ENCODE results near the gene RGPD3.
"Not testable (repeated sequence)": the region's sequence is repeated elsewhere in the genome, so short reads cannot be mapped to it uniquely, and the experiment has no call there.

The RGPD3 gene

GRCh38 chr2:106479563-106479962 is 11.3 kb upstream of the RGPD3 start:
- DNase-seq (ENCODE audit: low spot score) = not testable (repeated sequence)

- DNase-seq (ENCODE audit: low spot score) = not testable (repeated sequence)
These were observed 9.4 kb upstream of the RGPD3 start for GRCh38 chr2:106477647-106478046.

- DNase-seq (ENCODE audit: low spot score) = not testable (repeated sequence)
These were observed 2.4 kb upstream of the RGPD3 start for GRCh38 chr2:106470658-106471057.

GRCh38 chr2:106467516-106467915 is 697 bp downstream of the RGPD3 start:
- DNase-seq (ENCODE audit: low spot score) = not testable (repeated sequence)

GRCh38 chr2:106461882-106462281 is 6.3 kb downstream of the RGPD3 start:
- not testable (repeated sequence) for DNase-seq (ENCODE audit: low spot score)

GRCh38 chr2:106390680-106391079 is 77.5 kb downstream of the RGPD3 start:
- not testable (repeated sequence) for DNase-seq (ENCODE audit: low spot score)

GRCh38 chr2:106388814-106389410 is 79.3 kb downstream of the RGPD3 start:
- DNase-seq (ENCODE audit: low spot score) = not testable (repeated sequence)

GRCh38 chr2:106384548-106384947 is 83.7 kb downstream of the RGPD3 start:
- not testable (repeated sequence) for DNase-seq (ENCODE audit: low spot score)

- not testable (repeated sequence) for DNase-seq (ENCODE audit: low spot score)
These were observed 86.3 kb downstream of the RGPD3 start for GRCh38 chr2:106381867-106382266.

- DNase-seq (ENCODE audit: low spot score) = not testable (repeated sequence)
These were observed 88.6 kb downstream of the RGPD3 start for GRCh38 chr2:106379567-106379966.

GRCh38 chr2:106369182-106369581 is 99.0 kb downstream of the RGPD3 start:
- DNase-seq (ENCODE audit: low spot score) = not testable (repeated sequence)

- DNase-seq (ENCODE audit: low spot score) = no peak
These were observed 101.9 kb downstream of the RGPD3 start for GRCh38 chr2:106366204-106366885.

- no peak for DNase-seq (ENCODE audit: low spot score)
These were observed 104.4 kb downstream of the RGPD3 start for GRCh38 chr2:106363791-106364190.

- DNase-seq (ENCODE audit: low spot score) = no peak
These were observed 105.4 kb downstream of the RGPD3 start for GRCh38 chr2:106362789-106363188.

GRCh38 chr2:106359512-106359911 is 108.7 kb downstream of the RGPD3 start:
- DNase-seq (ENCODE audit: low spot score) = no peak

GRCh38 chr2:106358521-106358920 is 109.7 kb downstream of the RGPD3 start:
- DNase-seq (ENCODE audit: low spot score) = no peak

GRCh38 chr2:106358081-106358480 is 110.1 kb downstream of the RGPD3 start:
- no peak for DNase-seq (ENCODE audit: low spot score)

GRCh38 chr2:106356291-106356690 is 111.9 kb downstream of the RGPD3 start:
- no peak for DNase-seq (ENCODE audit: low spot score)

GRCh38 chr2:106353676-106354075 is 114.5 kb downstream of the RGPD3 start:
- DNase-seq (ENCODE audit: low spot score) = no peak

GRCh38 chr2:106350980-106351379 is 117.2 kb downstream of the RGPD3 start:
- DNase-seq (ENCODE audit: low spot score) = no peak

GRCh38 chr2:106344302-106344701 is 123.9 kb downstream of the RGPD3 start:
- no peak for DNase-seq (ENCODE audit: low spot score)

GRCh38 chr2:106343274-106343673 is 124.9 kb downstream of the RGPD3 start:
- no peak for DNase-seq (ENCODE audit: low spot score)

GRCh38 chr2:106342831-106343251 is 125.4 kb downstream of the RGPD3 start:
- DNase-seq (ENCODE audit: low spot score) = no peak

- no peak for DNase-seq (ENCODE audit: low spot score)
These were observed 126.5 kb downstream of the RGPD3 start for GRCh38 chr2:106341666-106342065.
